HepG2 (cell line): Measurements from ENCODE around the gene TBRG4. TPM values are rescaled to one million over a fixed set of nuclear protein-coding genes. Genes with fewer than 3 reads are reported as not detected.

Source experiments
- ARID4A ChIP-seq: sonication (generic); formaldehyde crosslinking; IDR thresholded peaks from 2 replicates; pipeline ENCODE4 v1.5.0; 2020; ENCODE audit warnings: mild to moderate bottlenecking, missing genetic modification reagents, borderline replicate concordance
- GTF3A ChIP-seq: sonication (generic); formaldehyde crosslinking; conservative IDR thresholded peaks from 2 replicates; pipeline ENCODE4 v1.4.0; 2020; ENCODE audit warnings: mild to moderate bottlenecking, missing genetic modification reagents
- NCOR1 ChIP-seq: fragments of 200-600 bp; sonication (generic); IDR thresholded peaks from 2 replicates; pipeline ENCODE4 v1.7.0; 2017; ENCODE audit warnings: antibody characterized with exemption, low read length, borderline replicate concordance
- NR0B2 ChIP-seq: sonication (generic); formaldehyde crosslinking; IDR thresholded peaks from 2 replicates; pipeline ENCODE4 v1.4.0; 2020; ENCODE audit warnings: mild to moderate bottlenecking, missing genetic modification reagents
- PRDM15 ChIP-seq: sonication (generic); formaldehyde crosslinking; IDR thresholded peaks from 2 replicates; pipeline ENCODE4 v1.4.0; 2020; ENCODE audit warnings: missing genetic modification reagents
- SPEN ChIP-seq: sonication (generic); formaldehyde crosslinking; IDR thresholded peaks from 2 replicates; pipeline ENCODE4 v1.5.1; 2020; ENCODE audit warnings: low read depth, mild to moderate bottlenecking, missing genetic modification reagents
- ZBTB14 ChIP-seq: sonication (generic); formaldehyde crosslinking; IDR thresholded peaks from 2 replicates; pipeline ENCODE4 v1.4.0; 2020; ENCODE audit warnings: missing genetic modification reagents
- polyA plus RNA-seq, 8 experiments: library from polyadenylated mRNA; depleted of rRNA in 3 of 8; stranded (reverse) in 7 of 8; unstranded in 1 of 8; fragments of >200 nt; fragmentation: Illumina TruSeq in 4 of 8; extraction: Trizol in 4 of 8; gene quantifications; 2 replicates each; pipeline versions ENCODE4 v1.2.1 to v1.2.3, GENCODE V29; 2011 to 2016; ENCODE audit warnings: low read depth in 4 of 8, missing spikeins in 1 of 8, mixed read lengths in 1 of 8; ENCODE audit not compliant: insufficient read depth in 1 of 8
- total RNA-seq, 5 experiments: library from RNA; depleted of rRNA; stranded (reverse); fragments of >200 nt; fragmentation: Illumina TruSeq; extraction: Trizol; gene quantifications; 2 replicates each; pipeline ENCODE4 v1.2.3, GENCODE V29; 2016; ENCODE audit warnings: low read depth in 1 of 5

TBRG4 gene
- total and polyA plus RNA-seq, 2 of the 13 experiments (the other 11 are each of a cell fraction or from before 2014, with no cell fraction given), result 87.8 to 107 TPM

GRCh38 chr7:45130910-45131309 is 19.4 kb upstream of the TBRG4 start (continued):
- TF ChIP-seq SPEN (CRISPR knock-in tag) (no peak), ZBTB14 (no peak), PRDM15 (no peak), GTF3A (no peak), ARID4A (no peak), NCOR1 (no peak), NR0B2 (CRISPR knock-in tag) (no peak)
